Measurements from ENCODE around the gene DUSP22.

Gene DUSP22

GRCh38 chr6:353642-354614 lies 61.6 kb downstream of the DUSP22 start:
- DNase-seq, result no peak

- no peak for DNase-seq
Observed at GRCh38 chr6:354631-355280, 62.5 kb downstream of the DUSP22 start.

DNA sequence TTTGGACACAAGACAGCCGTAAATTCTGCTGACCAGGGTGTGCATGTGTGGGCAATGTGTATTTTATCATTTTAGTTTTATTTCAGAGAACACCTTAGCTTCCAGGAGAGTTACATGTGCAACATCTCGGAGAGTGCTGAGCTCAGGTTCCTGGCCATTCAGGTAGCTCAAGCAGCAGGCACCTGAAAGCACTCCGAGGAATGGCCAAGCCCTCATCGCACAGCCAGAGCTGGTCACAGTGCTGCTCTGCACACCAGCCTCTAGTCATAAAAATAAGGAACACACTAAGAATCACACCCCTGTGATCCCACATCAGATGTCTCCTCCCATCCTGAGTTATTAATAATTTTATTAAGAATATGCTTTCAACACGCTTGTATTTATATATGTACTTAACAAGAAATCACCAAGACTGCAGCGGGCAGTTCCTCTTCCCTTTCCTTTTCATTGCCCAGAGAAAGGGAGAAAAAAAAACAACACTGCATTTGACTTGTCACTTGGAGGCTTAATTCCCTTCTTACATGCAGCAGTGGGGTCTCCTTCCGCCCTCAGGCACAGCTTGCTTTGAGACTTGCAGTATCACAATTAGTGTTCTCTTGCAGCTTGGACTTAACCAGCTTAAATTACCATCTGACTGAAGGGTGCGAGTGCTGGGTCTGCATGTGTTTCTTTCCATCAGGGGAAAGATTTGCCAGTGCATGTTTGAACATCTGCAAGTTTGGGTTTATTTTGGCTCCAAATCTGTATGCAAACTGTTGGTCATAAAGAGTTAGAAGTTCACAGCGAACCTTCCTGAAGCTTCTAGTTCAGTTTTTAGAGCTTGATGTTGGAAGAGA lies 63.3 kb downstream of the DUSP22 start:
- DNase-seq, result no peak

GRCh38 chr6:356828-357251 lies 64.6 kb downstream of the DUSP22 start:
- no peak for DNase-seq

DNA sequence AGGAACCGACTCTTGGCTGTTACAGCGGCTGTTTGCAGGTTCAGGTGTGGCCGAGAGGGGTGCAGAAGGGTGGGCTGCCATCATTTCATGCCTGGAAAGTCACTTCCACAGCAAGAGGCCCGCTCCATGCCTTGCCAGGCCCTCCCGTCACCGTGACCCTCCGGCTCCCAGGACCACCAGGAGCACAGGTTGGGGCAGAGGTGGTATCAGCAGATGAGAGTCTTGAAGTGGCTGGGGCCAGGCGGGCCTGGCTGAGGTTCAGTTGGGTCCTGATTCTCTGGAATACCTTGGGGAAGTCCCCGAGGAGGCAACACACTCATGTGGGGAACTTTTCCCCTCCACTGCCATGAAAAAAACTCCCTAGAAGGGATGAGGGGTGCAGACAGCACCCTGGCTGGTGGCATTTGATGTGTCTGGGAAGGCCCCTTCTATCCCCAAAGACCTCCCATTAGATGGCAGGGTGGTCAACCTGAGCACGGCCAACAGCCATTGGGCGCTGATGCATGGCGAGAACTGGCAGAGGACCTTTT lies 65.0 kb downstream of the DUSP22 start:
- no peak for DNase-seq

- no peak for DNase-seq
Observed at GRCh38 chr6:357791-358341, 65.6 kb downstream of the DUSP22 start.

DNA sequence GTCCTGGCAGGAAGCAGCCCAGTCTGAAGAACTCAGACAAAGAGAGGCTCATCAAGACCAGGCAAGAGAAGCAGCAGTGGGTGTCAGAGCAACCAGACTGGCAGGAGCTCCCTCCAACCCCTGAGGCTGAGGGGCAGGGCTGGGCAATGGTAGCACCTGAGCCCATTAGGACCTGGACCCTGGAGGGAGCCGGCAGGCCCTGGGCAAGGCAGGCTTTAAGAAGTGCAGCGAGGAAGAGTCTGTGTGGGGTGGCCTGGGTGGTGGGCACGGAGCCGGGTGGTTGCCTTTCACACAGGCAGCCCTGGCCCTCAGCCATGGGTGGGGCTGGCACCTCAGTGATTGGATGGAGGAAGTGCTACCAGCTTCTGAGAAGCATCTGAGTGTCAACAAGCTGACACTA lies 66.1 kb downstream of the DUSP22 start:
- DNase-seq, result no peak

- DNase-seq, result no peak
Observed at GRCh38 chr6:358847-359246, 66.6 kb downstream of the DUSP22 start.

DNA sequence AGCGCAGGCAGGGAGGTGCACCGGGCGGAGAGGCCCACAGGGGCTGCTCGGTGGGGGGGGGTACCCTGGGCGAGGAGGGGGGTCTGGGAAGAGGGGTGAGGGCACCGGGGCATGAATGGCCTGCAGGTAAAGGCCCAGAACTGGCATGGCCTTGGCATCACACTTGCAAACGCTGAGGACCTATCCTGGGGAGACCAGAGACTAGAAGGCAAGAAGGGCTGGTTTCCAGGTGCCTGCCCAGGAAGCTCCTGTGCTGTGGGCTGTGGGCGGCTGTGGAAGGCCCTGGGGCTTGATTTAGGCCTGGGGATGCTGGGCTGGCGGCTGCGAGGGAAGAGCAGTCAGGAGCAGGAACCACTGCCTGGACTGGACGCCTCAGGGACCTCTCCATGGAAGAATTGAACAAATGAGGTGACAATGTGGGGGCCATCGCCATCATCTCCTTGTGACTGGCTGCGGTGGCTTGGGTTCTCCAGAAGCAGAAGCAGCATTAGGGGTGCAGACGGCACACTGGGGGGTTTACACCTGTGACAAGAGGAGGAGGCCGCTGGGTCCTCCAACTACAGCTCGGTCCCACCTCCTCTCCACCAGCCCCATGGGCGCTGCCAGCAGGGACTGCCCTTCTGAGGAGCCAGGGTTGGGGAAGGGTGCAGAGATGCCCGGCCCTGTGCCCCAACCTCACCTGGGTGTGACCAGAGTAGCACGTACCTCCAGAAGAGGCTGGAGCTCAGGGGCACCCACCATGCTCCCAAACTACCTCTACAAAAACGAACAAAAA lies 67.2 kb downstream of the DUSP22 start:
- no peak for DNase-seq

DNA sequence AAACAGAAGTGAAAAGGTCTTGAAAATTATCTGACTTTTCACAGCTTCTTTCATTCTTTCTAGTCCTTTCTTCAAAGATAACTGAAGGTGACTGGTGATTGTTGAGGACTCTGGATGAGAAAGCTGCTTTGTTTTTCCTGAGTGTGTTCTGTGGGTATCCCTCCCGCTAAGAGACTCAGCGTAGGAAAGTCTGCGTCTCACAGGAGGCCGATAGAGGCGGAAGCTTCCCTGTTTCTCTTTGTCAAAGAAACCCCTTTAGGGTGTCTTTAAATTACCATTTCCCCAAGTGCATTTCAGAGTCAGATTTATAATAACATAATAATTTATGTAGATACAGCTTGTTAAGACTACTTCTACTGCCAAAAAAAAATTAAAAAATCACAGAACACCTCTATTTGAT lies 68.1 kb downstream of the DUSP22 start:
- no peak for DNase-seq

- no peak for DNase-seq
Observed at GRCh38 chr6:360764-361373, 68.6 kb downstream of the DUSP22 start.

- DNase-seq, result no peak
Observed at GRCh38 chr6:361411-362132, 69.3 kb downstream of the DUSP22 start.

DNA sequence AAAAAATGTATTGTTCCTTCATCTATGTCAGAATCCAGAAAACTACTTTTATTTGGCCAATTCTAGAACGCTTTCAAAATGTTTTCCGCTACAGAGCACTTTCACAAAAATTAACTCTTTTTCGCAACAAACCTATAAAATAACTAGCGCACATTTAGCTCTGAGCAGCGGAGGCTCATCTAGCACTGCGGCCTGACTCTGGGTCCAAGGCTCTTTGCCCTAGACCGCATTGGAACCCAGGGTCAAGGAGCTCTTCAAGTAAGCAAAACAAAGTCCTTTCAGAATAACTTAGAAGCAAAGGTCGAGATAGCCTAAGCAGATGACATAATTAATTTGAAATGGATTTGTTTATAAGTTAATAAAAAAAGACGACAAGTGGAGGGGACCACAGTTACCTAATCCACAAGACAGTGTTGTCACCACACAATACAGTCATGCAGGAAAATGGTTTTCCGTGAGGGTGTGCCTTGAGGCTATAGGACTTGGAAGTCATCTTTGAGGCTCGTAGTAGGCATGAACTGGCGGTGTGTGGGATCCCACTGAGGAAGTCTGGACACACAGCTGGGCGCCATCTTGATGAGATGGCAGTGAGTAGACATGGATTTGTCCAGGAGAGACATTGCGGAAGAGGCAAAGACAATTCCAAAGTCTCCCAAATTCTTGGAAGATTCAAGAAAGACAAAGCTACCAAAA lies 70.1 kb downstream of the DUSP22 start:
- DNase-seq, result no peak

- DNase-seq, result no peak
Observed at GRCh38 chr6:362924-363249, 70.6 kb downstream of the DUSP22 start.

DNA sequence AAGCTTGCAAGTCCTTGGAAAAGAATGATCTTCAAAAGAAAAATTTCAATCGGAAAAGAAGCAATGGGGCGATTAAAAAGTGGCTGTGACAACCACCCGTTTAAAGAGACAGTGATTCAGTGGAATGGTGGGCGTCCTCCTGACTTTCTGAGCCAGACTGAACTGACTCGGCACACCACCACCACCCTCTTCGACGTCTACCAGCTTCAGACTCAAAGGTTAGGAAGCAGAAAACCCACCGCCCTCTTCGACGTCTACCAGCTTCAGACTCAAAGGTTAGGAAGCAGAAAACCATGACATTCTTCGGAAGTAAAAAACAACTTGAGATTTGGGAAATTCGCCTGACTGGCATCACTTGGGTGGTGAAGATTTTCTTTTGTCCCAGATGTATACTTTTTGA lies 71.0 kb downstream of the DUSP22 start:
- DNase-seq, result no peak

GRCh38 chr6:363909-364308 lies 71.6 kb downstream of the DUSP22 start:
- no peak for DNase-seq

- no peak for DNase-seq
Observed at GRCh38 chr6:364609-365540, 72.6 kb downstream of the DUSP22 start.

- no peak for DNase-seq
Observed at GRCh38 chr6:365835-366234, 73.5 kb downstream of the DUSP22 start.
